ENCODE data around the gene BCS1L. TPM values are rescaled to one million over a fixed set of nuclear protein-coding genes. Genes with fewer than 3 reads are reported as not detected.

BCS1L gene
- total RNA-seq, 4 donors from 2014 or later, result 14.8 to 38.8 (median 24.9) TPM

- no peak for TF ChIP-seq CTCF (IDR thresholded peaks at IDR 0.05; ENCODE audit: low read depth)
These were observed 31.5 kb upstream of the BCS1L start for GRCh38 chr2:218627939-218628338.

- TF ChIP-seq CTCF (IDR thresholded peaks at IDR 0.05; ENCODE audit: low read depth), result no peak
These were observed 27.6 kb upstream of the BCS1L start for GRCh38 chr2:218631837-218632236.

GRCh38 chr2:218635719-218636118 is 23.8 kb upstream of the BCS1L start:
- TF ChIP-seq CTCF (IDR thresholded peaks at IDR 0.05; ENCODE audit: low read depth), result no peak

GRCh38 chr2:218638372-218638771 is 21.1 kb upstream of the BCS1L start:
- no peak for TF ChIP-seq CTCF (IDR thresholded peaks at IDR 0.05; ENCODE audit: low read depth)

- no peak for TF ChIP-seq CTCF (IDR thresholded peaks at IDR 0.05; ENCODE audit: low read depth)
These were observed 17.3 kb upstream of the BCS1L start for GRCh38 chr2:218642121-218642656.

- TF ChIP-seq CTCF (IDR thresholded peaks at IDR 0.05; ENCODE audit: low read depth), result no peak
These were observed 16.7 kb upstream of the BCS1L start for GRCh38 chr2:218642786-218643185.

- TF ChIP-seq CTCF (IDR thresholded peaks at IDR 0.05; ENCODE audit: low read depth), result no peak
These were observed 15.7 kb upstream of the BCS1L start for GRCh38 chr2:218643751-218644310.

All from subcutaneous adipose tissue (tissue), 4 donors.